Subcutaneous abdominal adipose tissue (tissue), 5 donors: ENCODE measurements around the gene FMN1.

ENCODE experiments used
- H3K27ac ChIP-seq: one replicate; pipeline ENCODE4 v1.7.0; 2013; ENCODE audit warnings: low read depth, mild to moderate bottlenecking, inconsistent platforms, low read length, moderate library complexity
- H3K27me3 ChIP-seq, 5 donors: one replicate each; pipeline ENCODE4 v1.7.0; 2013; ENCODE audit warnings: low read length in 5 of 5, inconsistent platforms in 1 of 5; ENCODE audit not compliant: control insufficient read depth in 5 of 5, insufficient read depth in 4 of 5
- H3K36me3 ChIP-seq, 5 donors: one replicate each; pipeline ENCODE4 v1.7.0; 2013; ENCODE audit warnings: low read length in 5 of 5; ENCODE audit not compliant: control insufficient read depth in 5 of 5, insufficient read depth in 5 of 5
- H3K4me1 ChIP-seq, 5 donors: one replicate each; pipeline ENCODE4 v1.7.0; 2013; ENCODE audit warnings: low read length in 5 of 5, mild to moderate bottlenecking in 3 of 5, moderate library complexity in 1 of 5; ENCODE audit not compliant: control insufficient read depth in 5 of 5, insufficient read depth in 5 of 5
- H3K4me3 ChIP-seq, 5 donors: one replicate each; pipeline ENCODE4 v1.7.0; 2013; ENCODE audit warnings: low read length in 5 of 5, low read depth in 1 of 5
- H3K9ac ChIP-seq, 5 donors: one replicate each; pipeline ENCODE4 v1.7.0; 2013; ENCODE audit warnings: low read length in 5 of 5, mild to moderate bottlenecking in 4 of 5, moderate library complexity in 3 of 5
- H3K9me3 ChIP-seq, 5 donors: one replicate each; pipeline ENCODE4 v1.7.0; 2013; ENCODE audit warnings: low read length in 5 of 5; ENCODE audit not compliant: control insufficient read depth in 5 of 5
- donor health status: healthy.
- donor health status: healthy.
- donor health status: healthy.
- donor health status: healthy.
- donor health status: healthy.

The FMN1 gene

DNA sequence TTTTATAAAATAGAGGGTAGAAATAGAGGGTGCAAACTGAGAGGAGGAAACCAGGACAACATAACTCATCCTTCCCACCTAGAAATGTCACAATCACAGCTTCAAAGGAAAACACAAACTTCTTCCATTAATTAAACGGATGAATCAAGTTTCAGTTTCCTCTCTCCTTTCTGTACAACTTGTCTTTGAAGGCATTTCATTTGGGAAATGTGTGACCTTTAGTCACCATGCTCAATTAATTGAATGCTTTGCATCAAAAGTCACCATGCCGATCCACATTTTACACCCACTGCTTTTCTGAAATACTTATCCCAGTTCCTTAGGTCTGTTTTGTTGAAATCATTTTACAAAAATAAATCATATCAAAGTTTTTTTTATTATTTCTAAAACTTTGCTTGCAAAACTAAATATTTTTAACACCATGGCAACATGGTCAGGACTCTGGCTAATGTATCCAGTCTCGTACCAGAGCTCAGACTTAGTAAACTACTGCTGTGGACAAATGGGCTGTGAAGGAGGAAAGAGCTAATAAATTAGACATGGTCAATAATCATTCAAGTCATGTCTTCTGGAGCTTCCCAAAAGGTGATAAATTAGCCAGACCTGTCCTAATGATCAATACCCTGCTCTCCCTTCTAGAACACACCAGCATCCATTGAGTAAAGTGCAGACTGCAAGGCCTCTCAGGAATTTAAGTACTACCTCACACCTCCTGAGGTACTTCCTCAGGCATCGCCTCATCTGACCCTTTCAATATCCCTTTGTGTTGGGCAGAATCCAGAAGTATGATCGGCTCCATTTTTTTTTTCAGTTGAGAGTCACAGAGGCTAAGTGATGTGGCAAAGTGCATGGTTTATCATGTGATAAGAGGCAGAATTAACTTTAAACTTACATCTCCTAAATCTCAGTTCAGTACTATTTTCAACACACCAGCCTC lies 315.4 kb downstream of the FMN1 start:
- no peaks in the 10 kb centered on the region for H3K27me3 ChIP-seq
- H3K9ac ChIP-seq: no peak overlapping the region
- H3K36me3 ChIP-seq: no peaks in the 10 kb centered on the region
- H3K4me1 ChIP-seq: peaks cover 0 to 16% (median 3%) of the 10 kb centered on the region in 5 donors
- no peak overlapping the region for H3K4me3 ChIP-seq
- no peak overlapping the region for H3K27ac ChIP-seq
- H3K9me3 ChIP-seq: no peaks in the 10 kb centered on the region

- Histone ChIP-seq H3K4me3 (no peak overlapping the region), H3K36me3 (no peaks in the 10 kb centered on the region), H3K9me3 (no peaks in the 10 kb centered on the region), H3K4me1 (peaks cover 0 to 18% (median 4%) of the 10 kb centered on the region in 5 donors), H3K27me3 (no peaks in the 10 kb centered on the region), H3K9ac (no peak overlapping the region), H3K27ac (no peak overlapping the region)
Measured at GRCh38 chr15:32878342-32878741, 316.2 kb downstream of the FMN1 start.

DNA sequence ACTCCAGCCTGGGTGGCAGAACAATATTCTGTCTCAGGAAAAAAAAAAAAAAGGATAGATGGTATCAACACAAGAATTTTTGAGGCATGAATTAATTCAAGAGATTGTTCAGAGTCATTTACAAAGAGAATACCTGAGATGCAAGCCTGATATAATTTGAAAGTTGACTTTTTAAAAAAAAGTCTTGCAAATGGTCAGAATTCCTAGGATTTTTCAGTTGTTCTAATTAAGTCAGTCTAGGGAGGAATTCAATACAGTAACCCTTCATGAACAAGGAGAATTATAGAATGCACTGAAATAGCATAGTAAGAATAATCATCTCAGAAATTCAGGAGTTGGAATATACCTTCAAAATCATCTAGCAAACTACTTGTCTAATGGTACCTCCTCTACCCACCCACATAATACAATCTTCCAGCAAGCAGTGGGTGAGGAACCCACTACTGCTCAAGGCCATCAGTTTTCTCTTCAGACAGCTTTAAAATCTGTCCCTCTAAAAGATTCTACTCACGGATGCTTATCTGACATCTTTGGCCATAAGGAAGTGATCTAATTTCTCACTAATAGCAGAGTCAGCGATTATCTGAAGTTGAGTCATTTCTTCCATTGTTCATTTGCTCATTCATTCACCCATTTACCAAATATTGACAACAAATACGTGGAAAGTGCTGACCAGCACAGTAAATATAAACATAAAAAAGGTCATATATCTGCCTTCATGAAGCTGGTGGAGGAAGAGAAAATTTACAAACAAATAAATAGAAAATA lies 317.1 kb downstream of the FMN1 start:
- Histone ChIP-seq H3K9ac (no peak overlapping the region), H3K27ac (no peak overlapping the region), H3K36me3 (no peaks in the 10 kb centered on the region), H3K4me1 (peaks cover 0 to 26% (median 13%) of the 10 kb centered on the region in 5 donors), H3K4me3 (no peak overlapping the region), H3K27me3 (no peaks in the 10 kb centered on the region), H3K9me3 (no peaks in the 10 kb centered on the region)

DNA sequence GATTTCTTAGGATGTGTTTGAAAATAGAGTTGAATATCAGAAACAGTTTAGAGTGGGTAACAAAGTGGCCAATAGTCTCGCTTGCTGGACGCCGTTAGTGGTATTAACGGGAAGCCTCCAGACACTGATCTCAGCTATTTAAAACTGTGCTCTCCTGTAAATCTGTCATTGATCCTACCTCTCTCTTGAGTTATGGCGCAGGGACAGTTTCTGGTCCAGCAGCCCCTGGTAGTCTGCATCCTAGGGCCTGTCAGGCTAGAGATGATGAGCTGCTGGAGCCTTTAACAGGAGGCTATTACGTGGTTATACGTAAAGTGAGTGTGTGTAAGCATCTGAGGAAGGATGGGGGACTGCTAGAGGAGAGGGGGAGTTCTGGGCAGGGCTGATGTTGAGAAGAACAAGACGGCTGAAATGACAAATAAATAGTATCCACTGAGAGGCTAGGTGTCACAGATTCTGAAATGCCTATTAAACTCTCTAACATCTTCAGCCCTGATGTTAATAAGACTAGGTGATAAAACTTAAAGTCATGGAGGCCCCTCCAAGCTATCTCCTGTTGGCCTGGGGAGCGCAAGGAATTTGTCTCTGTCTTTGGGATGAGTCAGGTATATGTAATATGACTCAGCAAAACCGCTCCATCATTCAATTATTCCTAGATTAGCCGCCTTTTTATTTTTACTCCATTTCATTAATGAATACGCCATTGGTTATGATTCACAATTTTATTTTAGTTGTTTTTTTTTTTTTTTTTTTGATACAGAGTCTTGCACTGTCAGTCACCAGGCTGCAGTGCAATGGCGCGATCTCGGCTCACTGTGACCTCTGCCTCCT lies 321.0 kb downstream of the FMN1 start:
- H3K9ac ChIP-seq: no peak overlapping the region
- H3K4me1 ChIP-seq: peaks cover 0 to 28% (median 23%) of the 10 kb centered on the region in 5 donors

DNA sequence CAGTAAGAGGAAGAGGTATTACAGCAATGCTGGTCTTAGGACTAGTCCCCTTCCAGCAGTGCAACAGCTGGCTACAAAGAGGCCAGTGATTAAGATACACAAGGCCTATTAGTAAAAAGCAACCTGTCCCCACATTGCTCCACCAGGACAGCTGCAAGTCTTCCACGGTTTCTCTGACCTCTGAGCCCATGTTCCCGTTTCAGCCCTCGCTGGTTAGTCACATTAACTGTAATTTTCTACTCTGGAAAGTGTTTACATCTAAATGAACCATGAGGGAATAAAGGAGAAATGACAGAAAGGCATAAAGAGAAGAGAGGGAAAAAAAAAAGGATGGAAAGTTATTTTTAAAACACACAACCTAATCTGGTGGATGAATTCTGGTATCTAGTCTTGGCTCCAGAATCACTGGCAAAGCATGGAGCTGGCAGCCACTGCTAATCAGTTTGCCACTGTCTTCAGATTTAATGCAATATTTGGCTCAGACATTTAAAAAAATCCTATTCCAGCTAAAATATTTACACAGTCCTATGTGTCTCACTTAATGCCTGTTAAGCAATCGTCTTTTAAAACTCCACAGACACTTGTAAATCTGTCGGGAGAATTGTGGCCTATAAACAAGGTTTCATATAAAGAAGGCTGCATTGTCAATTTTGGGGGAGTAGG lies 321.8 kb downstream of the FMN1 start:
- Histone ChIP-seq H3K27ac (no peak overlapping the region), H3K4me1 (peaks cover 0 to 24% (median 20%) of the 10 kb centered on the region in 5 donors)

More for the DNA sequence above, 321.0 kb downstream of the FMN1 start:
- H3K27me3 ChIP-seq: no peaks in the 10 kb centered on the region
- no peaks in the 10 kb centered on the region for H3K36me3 ChIP-seq
- no peak overlapping the region for H3K27ac ChIP-seq
- no peaks in the 10 kb centered on the region for H3K9me3 ChIP-seq
- no peak overlapping the region for H3K4me3 ChIP-seq

GRCh38 chr15:32871883-32872282 lies 322.6 kb downstream of the FMN1 start:
- Histone ChIP-seq H3K9me3 (no peaks in the 10 kb centered on the region), H3K4me1 (peaks cover 0 to 24% (median 20%) of the 10 kb centered on the region in 5 donors), H3K4me3 (no peak overlapping the region), H3K9ac (no peak overlapping the region), H3K36me3 (no peaks in the 10 kb centered on the region), H3K27me3 (no peaks in the 10 kb centered on the region), H3K27ac (no peak overlapping the region)

More for the DNA sequence above, 321.8 kb downstream of the FMN1 start:
- no peaks in the 10 kb centered on the region for H3K27me3 ChIP-seq
- no peak overlapping the region for H3K9ac ChIP-seq
- no peaks in the 10 kb centered on the region for H3K9me3 ChIP-seq
- no peak overlapping the region for H3K4me3 ChIP-seq
- no peaks in the 10 kb centered on the region for H3K36me3 ChIP-seq

DNA sequence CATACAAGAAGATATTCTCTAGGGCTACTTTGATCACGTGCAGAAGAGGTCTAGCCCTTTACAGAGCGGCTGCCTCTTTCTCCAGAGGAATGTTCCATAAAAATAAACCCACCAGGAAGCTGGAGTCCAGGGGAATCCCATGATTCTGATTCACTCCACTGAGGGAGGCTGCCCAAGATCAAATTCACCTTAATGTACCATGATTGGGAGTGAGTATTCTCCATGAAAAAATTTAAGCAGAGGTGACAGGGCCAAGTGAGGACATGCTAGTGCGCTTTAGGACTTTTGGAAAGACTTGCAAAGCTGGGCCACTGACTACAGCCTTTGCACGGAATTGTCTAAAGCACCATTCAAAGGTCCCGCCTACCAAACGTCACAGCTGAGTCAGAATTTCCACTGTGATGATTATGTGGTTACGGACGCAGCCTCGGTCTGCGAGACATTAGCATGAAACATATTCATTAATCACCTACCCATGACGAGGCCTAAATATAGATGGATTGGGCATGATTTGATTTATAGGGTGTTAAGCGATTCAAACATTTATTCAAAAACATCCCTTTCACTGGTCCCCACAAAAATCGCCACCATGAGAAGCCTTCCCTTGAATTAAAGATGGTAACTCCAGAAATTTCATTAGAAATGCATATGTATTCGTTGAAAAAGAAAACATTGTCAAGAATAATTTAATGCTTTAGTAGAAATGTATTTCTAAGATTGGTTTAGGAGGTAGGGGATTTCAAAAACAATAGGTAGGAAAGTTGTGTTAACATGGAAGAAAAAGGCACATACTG lies 324.1 kb downstream of the FMN1 start:
- H3K4me1 ChIP-seq: peaks cover 0 to 24% (median 20%) of the 10 kb centered on the region in 5 donors
- H3K27ac ChIP-seq: no peak overlapping the region

GRCh38 chr15:32869776-32870175 lies 324.7 kb downstream of the FMN1 start:
- Histone ChIP-seq H3K36me3 (no peaks in the 10 kb centered on the region), H3K4me1 (peaks cover 0 to 24% (median 20%) of the 10 kb centered on the region in 5 donors), H3K27ac (no peak overlapping the region), H3K4me3 (no peak overlapping the region), H3K9me3 (no peaks in the 10 kb centered on the region), H3K27me3 (no peaks in the 10 kb centered on the region), H3K9ac (no peak overlapping the region)

More for the DNA sequence above, 324.1 kb downstream of the FMN1 start:
- Histone ChIP-seq H3K9ac (no peak overlapping the region), H3K36me3 (no peaks in the 10 kb centered on the region), H3K9me3 (no peaks in the 10 kb centered on the region), H3K4me3 (no peak overlapping the region), H3K27me3 (no peaks in the 10 kb centered on the region)

DNA sequence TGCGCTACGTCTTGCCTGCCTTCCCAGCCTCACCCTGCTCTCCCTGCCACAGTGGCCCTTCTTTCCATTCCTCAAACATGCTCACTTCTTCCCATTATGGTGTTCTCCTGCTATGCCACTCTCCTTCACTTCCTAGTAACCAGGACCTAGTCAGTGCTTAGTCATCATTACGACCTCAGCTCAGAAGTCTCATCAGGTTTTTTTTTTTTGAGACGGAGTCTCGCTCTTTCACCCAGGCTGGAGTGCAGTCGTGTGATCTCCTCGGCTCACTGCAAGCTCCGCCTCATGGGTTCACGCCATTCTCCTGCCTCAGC lies 327.2 kb downstream of the FMN1 start:
- H3K4me3 ChIP-seq: no peak overlapping the region
- H3K27me3 ChIP-seq: no peaks in the 10 kb centered on the region
- no peak overlapping the region for H3K9ac ChIP-seq
- no peaks in the 10 kb centered on the region for H3K36me3 ChIP-seq
- H3K4me1 ChIP-seq: peaks cover 0 to 12% (median 9%) of the 10 kb centered on the region in 5 donors
- no peaks in the 10 kb centered on the region for H3K9me3 ChIP-seq
- H3K27ac ChIP-seq: no peak overlapping the region
